ENCODE results near the gene MAP3K7.
A peak's percentile ranks its signal among the peaks of the same experiment; 100 is the strongest.

The MAP3K7 gene

GRCh38 chr6:90599151-90599550 is 12.3 kb upstream of the MAP3K7 start:
- H3K27ac ChIP-seq (ENCODE audit: low read depth, low read length) = no peak overlapping the region
- no peak overlapping the region for H3K9ac ChIP-seq (ENCODE audit: low read depth, low read length)
- peaks cover 9% of the 10 kb centered on the region for H3K4me1 ChIP-seq (ENCODE audit: control insufficient read depth, insufficient read depth, low read length)
- H3K9me3 ChIP-seq (ENCODE audit: control insufficient read depth, insufficient read depth, low read length) = no peaks in the 10 kb centered on the region
- no peak overlapping the region for H3K4me3 ChIP-seq (ENCODE audit: low read depth, low read length)
- no peaks in the 10 kb centered on the region; the same call in 1 of the 2 replicates for H3K27me3 ChIP-seq (ENCODE audit: control insufficient read depth, insufficient read depth, low read length)
- no peaks in the 10 kb centered on the region for H3K36me3 ChIP-seq (ENCODE audit: control insufficient read depth, insufficient read depth, low read length)

GRCh38 chr6:90598192-90598951 is 11.5 kb upstream of the MAP3K7 start:
- Histone ChIP-seq H3K36me3 (ENCODE audit: control insufficient read depth, insufficient read depth, low read length) (no peaks in the 10 kb centered on the region), H3K9ac (ENCODE audit: low read depth, low read length) (no peak overlapping the region), H3K4me1 (ENCODE audit: control insufficient read depth, insufficient read depth, low read length) (0 out of 2 replicates have a peak, but pooled peaks cover 4% of the 10 kb centered on the region), H3K27me3 (ENCODE audit: control insufficient read depth, insufficient read depth, low read length) (no peaks in the 10 kb centered on the region; the same call in 1 of the 2 replicates), H3K9me3 (ENCODE audit: control insufficient read depth, insufficient read depth, low read length) (no peaks in the 10 kb centered on the region), H3K27ac (ENCODE audit: low read depth, low read length) (no peak overlapping the region), H3K4me3 (ENCODE audit: low read depth, low read length) (no peak overlapping the region)

- Histone ChIP-seq H3K36me3 (ENCODE audit: control insufficient read depth, insufficient read depth, low read length) (no peaks in the 10 kb centered on the region), H3K27me3 (ENCODE audit: control insufficient read depth, insufficient read depth, low read length) (no peaks in the 10 kb centered on the region; the same call in 1 of the 2 replicates), H3K4me1 (ENCODE audit: control insufficient read depth, insufficient read depth, low read length) (0 out of 2 replicates have a peak, but pooled peaks cover 4% of the 10 kb centered on the region), H3K9ac (ENCODE audit: low read depth, low read length) (no peak overlapping the region), H3K9me3 (ENCODE audit: control insufficient read depth, insufficient read depth, low read length) (no peaks in the 10 kb centered on the region), H3K27ac (ENCODE audit: low read depth, low read length) (no peak overlapping the region), H3K4me3 (ENCODE audit: low read depth, low read length) (no peak overlapping the region)
These were observed 10.2 kb upstream of the MAP3K7 start for GRCh38 chr6:90596967-90597539.

- no peak overlapping the region for H3K4me3 ChIP-seq (ENCODE audit: low read depth, low read length)
- H3K9me3 ChIP-seq (ENCODE audit: control insufficient read depth, insufficient read depth, low read length) = no peaks in the 10 kb centered on the region
- no peak overlapping the region for H3K27ac ChIP-seq (ENCODE audit: low read depth, low read length)
- no peaks in the 10 kb centered on the region; the same call in 1 of the 2 replicates for H3K27me3 ChIP-seq (ENCODE audit: control insufficient read depth, insufficient read depth, low read length)
- no peaks in the 10 kb centered on the region for H3K36me3 ChIP-seq (ENCODE audit: control insufficient read depth, insufficient read depth, low read length)
- H3K4me1 ChIP-seq (ENCODE audit: control insufficient read depth, insufficient read depth, low read length) = 0 out of 2 replicates have a peak, but pooled peaks cover 4% of the 10 kb centered on the region
- H3K9ac ChIP-seq (ENCODE audit: low read depth, low read length) = no peak overlapping the region
These were observed 9.0 kb upstream of the MAP3K7 start for GRCh38 chr6:90595854-90596253.

DNA sequence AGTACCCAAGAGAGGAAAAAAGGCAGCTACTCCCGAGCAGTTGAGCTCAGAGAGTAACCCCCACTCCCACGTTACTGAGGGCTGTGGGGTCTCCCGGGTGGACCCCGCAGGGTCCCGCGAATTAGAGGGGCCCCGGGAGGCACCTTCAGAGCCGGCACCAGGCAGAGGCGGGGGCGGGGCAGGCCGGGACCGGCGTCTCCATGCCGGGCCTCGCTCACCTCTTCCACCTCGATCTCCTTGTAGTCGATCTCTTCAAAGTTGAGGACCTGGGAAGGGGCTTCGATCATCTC is 381 bp downstream of the MAP3K7 start:
- peaks cover 15% of the 10 kb centered on the region for H3K4me1 ChIP-seq (ENCODE audit: control insufficient read depth, insufficient read depth, low read length)
- no peaks in the 10 kb centered on the region for H3K9me3 ChIP-seq (ENCODE audit: control insufficient read depth, insufficient read depth, low read length)
- peak overlapping the region; percentile 85 for H3K9ac ChIP-seq (ENCODE audit: low read depth, low read length)
- no peaks in the 10 kb centered on the region for H3K36me3 ChIP-seq (ENCODE audit: control insufficient read depth, insufficient read depth, low read length)
- peak overlapping the region; percentile 92 for H3K27ac ChIP-seq (ENCODE audit: low read depth, low read length)
- H3K4me3 ChIP-seq (ENCODE audit: low read depth, low read length) = peak overlapping the region; percentile 76
- peaks cover 17% of the 10 kb centered on the region for H3K27me3 ChIP-seq (ENCODE audit: control insufficient read depth, insufficient read depth, low read length)

GRCh38 chr6:90584636-90585255 is 2.1 kb downstream of the MAP3K7 start:
- Histone ChIP-seq H3K9ac (ENCODE audit: low read depth, low read length) (no peak overlapping the region), H3K27ac (ENCODE audit: low read depth, low read length) (no peak overlapping the region), H3K27me3 (ENCODE audit: control insufficient read depth, insufficient read depth, low read length) (peaks cover 17% of the 10 kb centered on the region), H3K9me3 (ENCODE audit: control insufficient read depth, insufficient read depth, low read length) (no peaks in the 10 kb centered on the region), H3K36me3 (ENCODE audit: control insufficient read depth, insufficient read depth, low read length) (no peaks in the 10 kb centered on the region), H3K4me3 (ENCODE audit: low read depth, low read length) (peak overlapping the region; percentile 76), H3K4me1 (ENCODE audit: control insufficient read depth, insufficient read depth, low read length) (peaks cover 15% of the 10 kb centered on the region)

DNA sequence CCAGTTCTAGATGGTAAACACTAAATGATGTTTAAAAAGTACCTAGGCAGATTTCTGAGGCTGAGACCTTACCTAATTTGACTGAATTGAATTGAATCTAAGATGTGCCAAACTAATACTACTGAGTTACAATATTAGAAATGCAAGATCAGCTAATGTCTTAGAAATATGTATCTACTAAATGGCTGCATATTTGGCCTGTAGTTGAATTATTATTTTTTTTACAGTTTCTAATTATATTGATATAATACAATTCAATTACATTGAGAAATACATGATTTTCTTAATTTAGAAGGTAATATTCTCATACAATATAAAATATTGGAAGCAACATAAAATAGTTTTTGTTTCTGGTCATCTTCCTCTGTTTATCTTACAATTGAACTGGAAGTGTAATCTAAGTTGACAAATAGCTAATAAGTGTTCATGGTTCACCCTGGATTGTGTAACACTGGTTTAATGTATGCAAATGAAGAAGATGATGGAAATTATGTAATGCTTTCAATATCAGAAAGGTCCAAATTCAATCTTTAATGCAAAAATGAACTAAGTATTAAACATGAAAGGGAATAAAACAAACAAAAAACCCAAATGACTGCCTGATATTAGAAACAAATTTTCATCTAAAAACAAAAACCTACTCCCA is 2.9 kb downstream of the MAP3K7 start:
- peaks cover 9% of the 10 kb centered on the region for H3K27me3 ChIP-seq (ENCODE audit: control insufficient read depth, insufficient read depth, low read length)
- no peak overlapping the region for H3K4me3 ChIP-seq (ENCODE audit: low read depth, low read length)
- no peak overlapping the region for H3K27ac ChIP-seq (ENCODE audit: low read depth, low read length)
- 0 out of 2 replicates have a peak, but pooled peaks cover under 1% of the 10 kb centered on the region for H3K36me3 ChIP-seq (ENCODE audit: control insufficient read depth, insufficient read depth, low read length)
- no peak overlapping the region for H3K9ac ChIP-seq (ENCODE audit: low read depth, low read length)
- H3K4me1 ChIP-seq (ENCODE audit: control insufficient read depth, insufficient read depth, low read length) = peaks cover 15% of the 10 kb centered on the region
- no peaks in the 10 kb centered on the region for H3K9me3 ChIP-seq (ENCODE audit: control insufficient read depth, insufficient read depth, low read length)

GRCh38 chr6:90583179-90583835 is 3.6 kb downstream of the MAP3K7 start:
- H3K27ac ChIP-seq (ENCODE audit: low read depth, low read length) = no peak overlapping the region
- peaks cover 15% of the 10 kb centered on the region for H3K4me1 ChIP-seq (ENCODE audit: control insufficient read depth, insufficient read depth, low read length)
- H3K36me3 ChIP-seq (ENCODE audit: control insufficient read depth, insufficient read depth, low read length) = peaks cover 7% of the 10 kb centered on the region; the same call in 1 of the 2 replicates
- H3K27me3 ChIP-seq (ENCODE audit: control insufficient read depth, insufficient read depth, low read length) = peaks cover 2% of the 10 kb centered on the region; the same call in 1 of the 2 replicates
- no peak overlapping the region for H3K4me3 ChIP-seq (ENCODE audit: low read depth, low read length)
- H3K9me3 ChIP-seq (ENCODE audit: control insufficient read depth, insufficient read depth, low read length) = no peaks in the 10 kb centered on the region
- no peak overlapping the region for H3K9ac ChIP-seq (ENCODE audit: low read depth, low read length)

GRCh38 chr6:90581146-90581545 is 5.7 kb downstream of the MAP3K7 start:
- no peak overlapping the region for H3K4me3 ChIP-seq (ENCODE audit: low read depth, low read length)
- H3K27me3 ChIP-seq (ENCODE audit: control insufficient read depth, insufficient read depth, low read length) = no peaks in the 10 kb centered on the region
- H3K9ac ChIP-seq (ENCODE audit: low read depth, low read length) = no peak overlapping the region
- H3K9me3 ChIP-seq (ENCODE audit: control insufficient read depth, insufficient read depth, low read length) = no peaks in the 10 kb centered on the region
- no peak overlapping the region for H3K27ac ChIP-seq (ENCODE audit: low read depth, low read length)
- peaks cover 13% of the 10 kb centered on the region; the same call in 1 of the 2 replicates for H3K36me3 ChIP-seq (ENCODE audit: control insufficient read depth, insufficient read depth, low read length)
- H3K4me1 ChIP-seq (ENCODE audit: control insufficient read depth, insufficient read depth, low read length) = peaks cover 12% of the 10 kb centered on the region

GRCh38 chr6:90578894-90579549 is 7.8 kb downstream of the MAP3K7 start:
- peaks cover 13% of the 10 kb centered on the region; the same call in 1 of the 2 replicates for H3K36me3 ChIP-seq (ENCODE audit: control insufficient read depth, insufficient read depth, low read length)
- H3K27me3 ChIP-seq (ENCODE audit: control insufficient read depth, insufficient read depth, low read length) = no peaks in the 10 kb centered on the region
- H3K4me1 ChIP-seq (ENCODE audit: control insufficient read depth, insufficient read depth, low read length) = no peaks in the 10 kb centered on the region
- no peak overlapping the region for H3K9ac ChIP-seq (ENCODE audit: low read depth, low read length)
- no peaks in the 10 kb centered on the region for H3K9me3 ChIP-seq (ENCODE audit: control insufficient read depth, insufficient read depth, low read length)
- H3K27ac ChIP-seq (ENCODE audit: low read depth, low read length) = no peak overlapping the region
- H3K4me3 ChIP-seq (ENCODE audit: low read depth, low read length) = no peak overlapping the region
